HL-60 (cell line): Measurements from ENCODE around the gene ARHGAP30.

Experiments used
- REST ChIP-seq: IDR thresholded peaks from 2 replicates; pipeline ENCODE4 v1.6.1; 2012; ENCODE audit warnings: low read depth; ENCODE audit not compliant: insufficient replicate concordance
- TF ChIP-seq, protein P1 (sequence below): IDR thresholded peaks from one replicate; pipeline ENCODE4 v1.5.1; 2011; ENCODE audit warnings: low read length, control low read depth, inconsistent platforms; ENCODE audit not compliant: insufficient read depth

DNA sequence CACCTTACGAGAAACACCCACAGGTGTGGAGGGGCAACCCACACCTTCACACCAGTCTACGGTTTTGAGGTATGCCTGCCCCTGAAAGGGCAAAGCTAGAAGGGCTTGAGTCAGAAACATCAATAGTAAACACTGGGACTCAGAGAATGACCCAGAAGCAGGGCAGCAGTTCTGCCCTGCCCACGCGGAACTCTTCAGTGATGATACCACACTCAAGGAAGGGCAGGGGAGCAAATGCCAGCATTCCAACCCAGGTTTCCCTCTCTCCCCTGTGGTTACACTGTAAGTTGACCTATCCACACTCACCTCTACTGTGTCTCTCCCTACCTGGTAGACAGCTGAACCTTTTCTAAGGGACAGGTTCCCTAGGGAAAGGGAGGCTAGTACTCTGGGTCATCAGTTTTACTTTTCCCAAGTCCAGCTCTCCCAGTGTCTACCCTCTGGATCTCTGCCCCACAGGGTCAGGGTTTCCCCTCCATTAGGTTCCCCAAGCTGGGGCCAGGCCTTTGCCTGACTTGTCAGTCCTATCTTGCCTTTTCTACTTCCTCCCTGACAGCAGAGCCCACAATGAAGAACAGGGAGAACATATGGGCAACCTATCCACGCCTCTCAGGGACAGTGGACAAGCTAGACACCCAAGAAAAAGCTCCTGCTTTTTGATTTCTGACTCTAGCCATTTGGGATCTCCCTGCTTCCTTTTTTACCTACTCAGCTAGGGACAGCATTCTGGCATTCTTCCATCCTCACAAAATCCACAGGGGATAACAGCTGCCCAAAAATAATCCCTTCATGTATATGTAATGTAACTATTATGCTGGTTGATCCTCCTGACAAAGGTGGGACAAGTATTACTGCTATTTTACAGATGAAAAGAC lies 51.7 kb downstream of the ARHGAP30 start:
- TF ChIP-seq, protein P1, sequence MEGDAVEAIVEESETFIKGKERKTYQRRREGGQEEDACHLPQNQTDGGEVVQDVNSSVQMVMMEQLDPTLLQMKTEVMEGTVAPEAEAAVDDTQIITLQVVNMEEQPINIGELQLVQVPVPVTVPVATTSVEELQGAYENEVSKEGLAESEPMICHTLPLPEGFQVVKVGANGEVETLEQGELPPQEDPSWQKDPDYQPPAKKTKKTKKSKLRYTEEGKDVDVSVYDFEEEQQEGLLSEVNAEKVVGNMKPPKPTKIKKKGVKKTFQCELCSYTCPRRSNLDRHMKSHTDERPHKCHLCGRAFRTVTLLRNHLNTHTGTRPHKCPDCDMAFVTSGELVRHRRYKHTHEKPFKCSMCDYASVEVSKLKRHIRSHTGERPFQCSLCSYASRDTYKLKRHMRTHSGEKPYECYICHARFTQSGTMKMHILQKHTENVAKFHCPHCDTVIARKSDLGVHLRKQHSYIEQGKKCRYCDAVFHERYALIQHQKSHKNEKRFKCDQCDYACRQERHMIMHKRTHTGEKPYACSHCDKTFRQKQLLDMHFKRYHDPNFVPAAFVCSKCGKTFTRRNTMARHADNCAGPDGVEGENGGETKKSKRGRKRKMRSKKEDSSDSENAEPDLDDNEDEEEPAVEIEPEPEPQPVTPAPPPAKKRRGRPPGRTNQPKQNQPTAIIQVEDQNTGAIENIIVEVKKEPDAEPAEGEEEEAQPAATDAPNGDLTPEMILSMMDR: no peak
- TF ChIP-seq REST: no peak
